Measurements from ENCODE around the gene ECM2.

ECM2 gene

DNA sequence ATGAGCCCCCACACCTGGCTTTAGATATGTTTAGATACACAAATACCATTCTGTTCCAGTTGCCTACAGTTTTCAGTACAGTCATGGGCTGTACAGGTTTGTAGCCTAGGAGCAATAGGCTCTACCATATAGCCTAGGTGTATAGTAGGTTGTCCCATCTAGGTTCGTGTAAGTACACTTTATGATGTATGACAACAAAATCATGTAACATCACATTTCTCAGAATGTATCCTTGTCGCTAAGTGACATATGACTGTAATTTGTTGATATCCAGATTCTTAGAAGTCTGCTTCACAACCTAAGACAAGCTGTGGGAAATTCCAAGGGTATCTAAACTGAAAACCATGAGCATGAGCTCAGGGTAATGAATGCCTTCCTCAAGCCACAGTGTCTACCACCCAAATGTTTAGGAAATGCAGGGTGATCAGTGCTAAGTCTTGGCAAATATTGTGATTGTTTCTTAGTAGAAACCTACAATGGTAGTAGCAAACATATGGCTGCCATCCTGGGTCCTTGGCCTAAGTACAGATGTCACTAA, 8.4 kb downstream of the ECM2 start:
- no peak for DNase-seq

GRCh38 chr9:92525306-92525705, 10.5 kb downstream of the ECM2 start:
- no peak for DNase-seq

DNA sequence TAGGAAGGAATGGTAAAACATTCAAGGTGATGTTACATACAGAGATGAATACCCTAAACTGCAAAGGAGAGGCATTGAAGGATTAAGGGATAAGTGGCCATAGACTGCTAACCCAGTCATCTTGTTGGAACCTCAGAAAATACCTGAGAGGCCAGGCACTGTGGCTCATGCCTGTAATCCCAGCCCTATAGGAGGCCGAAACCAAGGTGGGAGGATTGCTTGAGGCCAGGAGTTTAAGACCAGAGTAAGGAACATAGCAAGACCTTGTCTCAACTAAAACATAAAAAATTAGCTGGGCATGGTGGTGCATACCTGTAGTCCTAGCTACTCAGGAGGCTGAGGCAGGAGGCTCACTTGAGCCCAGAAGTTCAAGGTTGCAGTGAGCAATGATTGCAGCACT, 10.9 kb downstream of the ECM2 start:
- no peak for DNase-seq

- DNase-seq = no peak
These were observed 12.5 kb downstream of the ECM2 start for GRCh38 chr9:92522983-92523970.

- DNase-seq = no peak
These were observed 15.0 kb downstream of the ECM2 start for GRCh38 chr9:92520837-92521236.

DNA sequence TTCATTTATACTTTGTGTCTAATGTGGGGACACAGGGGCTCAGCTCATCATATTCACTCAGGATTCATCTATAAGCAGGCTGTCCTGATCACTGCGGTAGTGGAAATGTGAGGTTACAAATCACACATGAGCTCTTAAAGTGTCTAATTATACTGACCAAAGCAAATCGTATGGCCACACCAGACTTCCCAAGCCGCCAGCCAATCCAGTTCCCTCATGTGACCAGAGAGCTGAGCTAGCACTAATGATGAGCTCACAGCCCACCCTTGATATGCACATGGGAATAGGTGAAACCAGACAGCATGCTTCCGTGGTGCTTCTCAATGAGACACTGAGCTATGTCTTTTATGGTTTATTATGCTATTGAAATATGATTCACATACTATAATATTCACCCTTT, 17.6 kb downstream of the ECM2 start:
- no peak for DNase-seq

DNA sequence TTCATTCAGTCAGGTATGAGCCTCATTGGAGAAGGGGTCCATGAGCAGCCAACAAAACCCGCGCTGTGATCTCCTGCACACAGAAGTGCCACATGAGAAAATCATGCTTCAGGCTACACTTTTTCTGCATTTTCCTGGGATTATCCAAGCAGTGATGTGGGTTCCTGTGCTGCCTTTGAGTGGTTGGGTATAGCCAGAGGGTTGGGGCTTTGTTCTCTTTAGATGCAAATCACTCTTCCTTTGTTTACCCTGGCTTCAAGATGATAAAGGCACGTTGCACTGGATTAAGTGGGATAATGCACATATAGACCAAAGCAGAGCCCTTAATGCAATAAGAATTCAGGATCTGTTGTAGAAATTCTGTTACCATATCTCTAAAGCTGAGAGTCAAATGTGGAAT, 18.7 kb downstream of the ECM2 start:
- no peak for DNase-seq

DNA sequence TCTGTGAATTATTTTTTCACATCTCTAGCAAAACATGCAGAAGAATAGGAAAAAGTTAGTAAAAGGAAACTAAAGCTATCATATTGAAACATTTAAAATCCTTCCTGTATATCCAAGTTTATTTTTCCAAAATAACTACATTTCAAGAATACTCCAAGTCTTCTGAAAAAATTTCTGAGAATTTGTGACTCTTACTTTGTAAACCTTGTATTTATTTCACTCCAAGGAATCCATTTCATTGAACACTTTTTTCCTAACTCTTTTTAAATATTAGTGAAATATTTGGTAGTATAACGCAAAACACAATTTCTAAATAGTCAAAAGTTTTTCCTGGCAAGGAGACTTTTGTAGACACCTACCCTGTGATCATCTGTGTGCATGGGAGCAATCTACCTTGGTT, 19.3 kb downstream of the ECM2 start:
- no peak for DNase-seq

GRCh38 chr9:92514635-92515034, 21.2 kb downstream of the ECM2 start:
- no peak for DNase-seq

DNA sequence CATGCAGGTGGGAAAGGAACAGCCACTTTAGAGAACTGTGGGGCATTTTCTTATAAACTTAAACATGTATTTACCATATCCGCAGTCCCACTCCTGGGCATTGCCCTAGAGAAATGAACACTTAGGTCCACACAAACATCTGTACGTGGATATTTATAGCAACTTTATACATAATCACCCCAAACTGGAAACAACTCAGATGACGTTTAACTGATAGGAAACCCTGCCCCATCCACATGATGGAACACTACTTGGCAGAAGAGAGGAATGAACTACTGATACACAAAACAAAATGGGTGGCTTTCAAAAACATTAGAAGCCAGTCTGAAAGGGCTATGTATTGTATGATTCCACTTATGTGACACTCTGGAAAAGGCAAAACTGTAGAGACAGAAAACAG, 22.4 kb downstream of the ECM2 start:
- no peak for DNase-seq

DNA sequence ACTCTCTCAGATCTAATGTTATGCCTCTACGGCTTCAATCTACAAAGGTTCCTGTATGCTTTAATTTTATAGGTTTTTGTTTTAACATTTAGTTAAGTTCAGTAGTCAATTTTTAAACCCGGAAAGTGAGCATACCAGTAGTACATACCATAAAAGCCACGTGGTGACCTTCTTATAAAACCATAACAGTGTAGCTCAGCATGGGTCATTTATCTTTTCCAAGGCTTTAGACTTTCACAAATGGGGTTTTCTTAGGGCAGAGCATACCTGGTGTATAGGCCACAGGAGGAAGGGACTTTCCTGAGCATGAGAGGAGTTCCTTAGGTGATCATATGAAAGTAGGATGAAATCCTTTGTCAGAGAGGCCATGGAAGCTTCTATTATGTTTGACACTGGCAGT, 23.2 kb downstream of the ECM2 start:
- no peak for DNase-seq

DNA sequence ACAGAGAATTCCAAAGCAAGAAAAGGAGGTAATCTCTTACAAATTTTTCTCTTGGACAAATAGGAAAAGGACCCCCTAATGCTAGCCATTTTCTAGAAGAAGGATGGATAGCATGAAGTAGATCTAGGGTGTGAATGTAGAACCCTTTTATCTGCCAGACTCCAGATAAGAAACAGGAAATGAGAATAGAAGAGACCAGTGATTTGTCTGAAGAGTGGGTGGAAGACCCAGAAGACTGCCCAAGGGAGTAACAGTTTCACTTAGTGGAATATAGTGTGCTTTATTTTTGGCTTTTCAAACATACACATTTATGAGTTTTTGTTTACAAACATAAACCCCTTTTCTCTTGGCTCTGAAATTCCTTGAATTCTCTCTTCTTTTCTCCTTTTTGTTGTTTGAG, 25.0 kb downstream of the ECM2 start:
- no peak for DNase-seq

- DNase-seq = no peak
These were observed 26.7 kb downstream of the ECM2 start for GRCh38 chr9:92509050-92509449.

DNA sequence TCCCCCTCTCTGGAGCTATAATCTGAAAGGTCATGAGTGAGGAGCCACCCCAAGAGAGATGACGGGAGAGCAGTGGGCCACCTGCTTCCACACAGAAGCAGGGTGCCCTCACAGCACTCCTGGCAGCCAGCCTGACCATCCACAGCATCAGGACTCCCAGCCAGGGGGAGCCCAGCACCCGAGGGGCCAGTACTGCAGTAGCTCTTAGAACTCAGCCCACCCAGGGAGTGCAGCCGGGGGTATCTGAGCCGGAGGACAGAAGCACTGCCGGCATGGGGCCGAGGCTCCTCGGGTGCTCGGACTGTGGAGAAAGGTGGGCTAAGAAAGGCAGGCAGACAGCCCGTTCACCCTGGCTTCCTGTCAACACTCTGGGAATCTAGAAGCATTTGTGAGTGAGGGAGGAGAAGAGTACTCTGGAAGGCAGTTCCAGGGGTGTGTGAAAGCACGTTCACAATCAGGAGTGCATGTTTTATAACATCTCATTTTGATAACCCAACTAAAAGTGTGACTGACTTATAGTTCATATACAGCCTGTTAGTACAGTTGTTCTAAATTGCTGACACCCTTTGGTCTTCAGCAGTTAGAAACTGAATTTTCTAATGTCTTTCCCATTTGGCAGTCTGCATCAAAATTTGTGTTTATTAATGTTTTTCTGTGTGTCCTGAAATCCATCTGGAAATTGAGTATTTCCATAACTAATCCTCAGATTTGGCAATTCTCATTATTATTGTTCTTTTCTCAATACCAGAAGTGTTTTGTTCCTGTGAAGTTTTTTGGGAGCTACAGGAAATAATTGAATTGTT, 27.6 kb downstream of the ECM2 start:
- no peak for DNase-seq

DNA sequence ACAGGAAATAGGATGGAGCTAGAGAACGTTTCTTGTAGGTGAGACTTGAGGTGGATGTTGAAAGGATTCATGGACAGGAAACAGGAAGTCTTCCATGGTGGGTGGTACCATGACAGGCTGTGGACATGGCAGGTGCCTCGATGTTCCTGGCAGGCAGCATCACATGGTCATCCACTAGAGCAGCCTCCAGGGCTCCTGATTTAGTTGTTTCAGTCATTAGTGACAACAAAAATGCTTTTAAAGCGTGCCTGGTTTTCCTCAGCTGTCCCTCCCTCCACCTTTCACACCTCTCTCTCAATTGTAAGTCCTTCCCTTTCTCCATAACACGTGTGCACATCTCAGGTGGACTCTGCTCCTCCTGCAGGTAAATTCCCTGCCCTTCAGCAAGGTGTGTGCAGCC, 28.3 kb downstream of the ECM2 start:
- DNase-seq = no peak

GRCh38 chr9:92507005-92507404, 28.8 kb downstream of the ECM2 start:
- no peak for DNase-seq

DNA sequence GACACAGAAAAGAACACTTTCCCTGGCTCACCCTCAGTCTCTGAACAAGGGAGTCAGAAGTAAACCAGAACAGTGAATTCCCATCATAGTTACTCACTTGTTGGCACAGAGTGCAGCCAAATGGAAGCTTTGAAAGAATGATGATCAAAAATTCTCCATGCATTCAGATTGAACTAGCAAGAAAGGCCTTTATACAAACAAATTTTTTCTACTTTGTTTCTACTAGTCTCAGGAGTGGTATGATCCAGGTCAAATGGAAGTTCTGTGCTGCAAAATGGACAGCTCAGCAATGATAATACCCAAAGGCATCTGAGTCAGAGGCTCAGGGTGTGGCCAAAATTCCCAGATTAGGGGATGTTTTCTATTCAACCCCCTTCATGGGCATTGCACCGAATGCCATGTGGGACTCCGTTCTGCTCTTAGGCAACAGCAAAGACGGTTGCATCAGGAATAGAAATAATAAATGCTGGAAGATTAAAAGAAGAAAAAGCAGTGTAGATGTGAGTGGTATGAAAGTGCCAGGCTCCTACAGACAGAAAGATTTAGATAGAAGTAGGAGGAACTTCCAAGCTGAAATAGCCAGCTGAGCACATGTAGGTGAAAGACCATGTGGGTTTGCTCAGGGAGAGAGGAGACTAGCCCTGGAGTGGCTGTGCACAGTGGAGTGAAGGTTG, 29.5 kb downstream of the ECM2 start:
- no peak for DNase-seq

GRCh38 chr9:92504881-92505280, 30.9 kb downstream of the ECM2 start:
- DNase-seq = no peak

GRCh38 chr9:92503156-92503555, 32.6 kb downstream of the ECM2 start:
- DNase-seq = no peak

DNA sequence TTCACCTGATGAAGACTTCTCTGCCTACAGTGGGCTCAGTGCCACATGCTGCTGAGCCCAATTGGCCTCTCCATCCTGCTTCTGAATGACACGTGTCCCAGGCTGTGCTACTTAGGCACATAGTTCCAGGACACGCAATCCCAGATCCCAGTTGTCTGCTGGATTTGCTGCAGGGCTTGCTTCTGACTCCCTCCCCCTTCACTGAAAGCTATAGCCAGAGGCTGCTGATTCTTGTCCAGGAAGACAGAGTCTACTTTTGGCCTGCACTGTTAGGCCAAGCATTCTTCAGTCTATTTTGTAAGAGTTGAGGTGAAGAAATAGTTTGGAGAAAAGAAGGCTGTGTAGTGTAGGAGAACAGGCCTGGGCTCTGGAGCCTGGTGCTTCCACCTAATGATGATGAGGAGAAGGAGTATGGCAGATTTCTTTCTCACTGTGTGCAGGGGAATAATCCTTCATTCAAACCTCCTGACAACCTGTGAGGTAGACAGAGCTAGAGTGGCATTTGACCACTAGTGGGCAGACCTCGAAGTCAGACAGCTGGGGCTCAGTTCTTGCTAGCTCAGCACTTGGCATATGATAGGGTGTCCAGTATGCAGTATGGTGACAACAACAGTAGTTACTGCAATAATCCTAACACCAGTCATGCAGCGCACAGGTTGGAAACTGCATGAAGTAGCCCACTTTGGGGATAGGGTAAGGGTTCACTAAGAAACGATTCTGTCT, 34.0 kb downstream of the ECM2 start:
- peak in 1 of 2 experiments; percentile 11 for DNase-seq

DNA sequence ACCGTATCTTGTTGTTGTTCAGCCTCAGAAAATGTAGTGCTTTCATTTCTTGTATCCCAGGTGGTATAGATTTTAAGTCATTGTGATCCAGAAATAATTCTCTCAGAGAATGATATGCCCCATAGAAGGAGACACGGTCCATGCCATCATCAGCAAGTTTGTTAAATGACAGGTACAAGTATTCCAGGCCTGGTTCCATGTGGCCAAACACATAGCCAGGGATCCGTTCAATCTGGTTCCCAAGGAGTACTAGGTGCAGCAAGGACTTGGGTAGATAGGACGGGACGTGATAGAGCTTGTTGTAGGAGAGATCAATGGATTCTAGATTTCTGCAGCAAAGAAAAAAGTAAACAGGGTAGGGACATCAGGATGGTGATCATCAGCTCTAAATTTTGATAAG, 35.1 kb downstream of the ECM2 start:
- DNase-seq = no peak

- no peak for DNase-seq
These were observed 36.1 kb downstream of the ECM2 start for GRCh38 chr9:92499701-92500100.
